Measurements from ENCODE around the gene HOXA5. TPM values are rescaled to one million over a fixed set of nuclear protein-coding genes. Genes with fewer than 3 reads are reported as not detected.

The HOXA5 gene
- total RNA-seq, 1 donor from 2014 or later: not detected

GRCh38 chr7:27164045-27164366 lies 20.5 kb upstream of the HOXA5 start:
- Histone ChIP-seq H3K36me3 (ENCODE audit: control insufficient read depth, insufficient read depth, low read length) (no peaks in the 10 kb centered on the region), H3K27me3 (ENCODE audit: control insufficient read depth, insufficient read depth, low read length) (peaks cover 77% of the 10 kb centered on the region), H3K4me3 (ENCODE audit: low read depth, low read length) (no peak overlapping the region)
- no peak for FAIRE-seq
- DNase-seq (ENCODE audit: low read depth): no peak
- TF ChIP-seq CTCF (IDR thresholded peaks at IDR 0.05; ENCODE audit: insufficient read depth, low read length, severe bottlenecking): no peak

GRCh38 chr7:27163288-27164044 lies 20.0 kb upstream of the HOXA5 start:
- Histone ChIP-seq H3K27me3 (ENCODE audit: control insufficient read depth, insufficient read depth, low read length) (peaks cover 78% of the 10 kb centered on the region), H3K4me3 (ENCODE audit: low read depth, low read length) (no peak overlapping the region), H3K36me3 (ENCODE audit: control insufficient read depth, insufficient read depth, low read length) (no peaks in the 10 kb centered on the region)
- no peak for FAIRE-seq
- DNase-seq (ENCODE audit: low read depth): no peak
- TF ChIP-seq CTCF (IDR thresholded peaks at IDR 0.05; ENCODE audit: insufficient read depth, low read length, severe bottlenecking): no peak

GRCh38 chr7:27162561-27163287 lies 19.2 kb upstream of the HOXA5 start:
- no peak for TF ChIP-seq CTCF (IDR thresholded peaks at IDR 0.05; ENCODE audit: insufficient read depth, low read length, severe bottlenecking)
- Histone ChIP-seq H3K27me3 (ENCODE audit: control insufficient read depth, insufficient read depth, low read length) (peaks cover 78% of the 10 kb centered on the region), H3K36me3 (ENCODE audit: control insufficient read depth, insufficient read depth, low read length) (no peaks in the 10 kb centered on the region), H3K4me3 (ENCODE audit: low read depth, low read length) (no peak overlapping the region)
- FAIRE-seq (no peak), DNase-seq (ENCODE audit: low read depth) (no peak)

- DNase-seq (ENCODE audit: low read depth) (no peak), FAIRE-seq (no peak)
- TF ChIP-seq CTCF (IDR thresholded peaks at IDR 0.05; ENCODE audit: insufficient read depth, low read length, severe bottlenecking): no peak
- no peaks in the 10 kb centered on the region for H3K36me3 ChIP-seq (ENCODE audit: control insufficient read depth, insufficient read depth, low read length)
- no peak overlapping the region for H3K4me3 ChIP-seq (ENCODE audit: low read depth, low read length)
- peaks cover 77% of the 10 kb centered on the region for H3K27me3 ChIP-seq (ENCODE audit: control insufficient read depth, insufficient read depth, low read length)
These were observed 18.5 kb upstream of the HOXA5 start for GRCh38 chr7:27161721-27162560.

- TF ChIP-seq CTCF (IDR thresholded peaks at IDR 0.05; ENCODE audit: insufficient read depth, low read length, severe bottlenecking): no peak
- Histone ChIP-seq H3K27me3 (ENCODE audit: control insufficient read depth, insufficient read depth, low read length) (peaks cover 76% of the 10 kb centered on the region), H3K36me3 (ENCODE audit: control insufficient read depth, insufficient read depth, low read length) (no peaks in the 10 kb centered on the region), H3K4me3 (ENCODE audit: low read depth, low read length) (peak overlapping the region; percentile 32)
- FAIRE-seq: no peak
- no peak for DNase-seq (ENCODE audit: low read depth)
These were observed 17.8 kb upstream of the HOXA5 start for GRCh38 chr7:27161214-27161720.
